ENCODE data around the gene PRF1.

- TF ChIP-seq FOXP2 (optimal IDR thresholded peaks at IDR 0.05; ENCODE audit: borderline replicate concordance, extremely low read depth, extremely low read length, insufficient read depth) (no peak), POLR2AphosphoS5 (IDR thresholded peaks at IDR 0.05; ENCODE audit: low read depth, low read length) (no peak), REST (IDR thresholded peaks at IDR 0.05; ENCODE audit: insufficient read depth in 1 of 2, low read depth in 2 of 2, low read length in 2 of 2) (no peak), SIN3A (IDR thresholded peaks at IDR 0.05; ENCODE audit: borderline replicate concordance, insufficient read depth, low read length) (no peak)
Measured at GRCh38 chr10:70573599-70574506, 28.7 kb downstream of the PRF1 start.

Data from PFSK-1 (cell line).